Mesenteric fat pad (tissue), 1 donor: ENCODE data around the gene ELP2. TPM values are rescaled to one million over a fixed set of nuclear protein-coding genes. Genes with fewer than 3 reads are reported as not detected.
"Not testable (repeated sequence)": the region's sequence is repeated elsewhere in the genome, so short reads cannot be mapped to it uniquely, and the experiment has no call there.

ENCODE experiments used
- DNase-seq: peaks from one replicate; pipeline ENCODE4 v3.0.0-alpha.2; 2020; ENCODE audit warnings: low spot score
- long read RNA-seq: library from polyadenylated mRNA; unstranded; transcript quantifications from one replicate; pipeline ENCODE4 v2.0.0, GENCODE V29; 2020
- total RNA-seq: library from RNA; stranded (reverse); fragmentation: NEBNext Ultra II Directional; extraction: Animal tissue kit (Norgen Biotek cat#: 25700); gene quantifications from one replicate; pipeline ENCODE4 v1.2.1, GENCODE V29; 2021
- donor health status: DM: yes; HTN: yes; CAD: no.

Gene ELP2, protein sequence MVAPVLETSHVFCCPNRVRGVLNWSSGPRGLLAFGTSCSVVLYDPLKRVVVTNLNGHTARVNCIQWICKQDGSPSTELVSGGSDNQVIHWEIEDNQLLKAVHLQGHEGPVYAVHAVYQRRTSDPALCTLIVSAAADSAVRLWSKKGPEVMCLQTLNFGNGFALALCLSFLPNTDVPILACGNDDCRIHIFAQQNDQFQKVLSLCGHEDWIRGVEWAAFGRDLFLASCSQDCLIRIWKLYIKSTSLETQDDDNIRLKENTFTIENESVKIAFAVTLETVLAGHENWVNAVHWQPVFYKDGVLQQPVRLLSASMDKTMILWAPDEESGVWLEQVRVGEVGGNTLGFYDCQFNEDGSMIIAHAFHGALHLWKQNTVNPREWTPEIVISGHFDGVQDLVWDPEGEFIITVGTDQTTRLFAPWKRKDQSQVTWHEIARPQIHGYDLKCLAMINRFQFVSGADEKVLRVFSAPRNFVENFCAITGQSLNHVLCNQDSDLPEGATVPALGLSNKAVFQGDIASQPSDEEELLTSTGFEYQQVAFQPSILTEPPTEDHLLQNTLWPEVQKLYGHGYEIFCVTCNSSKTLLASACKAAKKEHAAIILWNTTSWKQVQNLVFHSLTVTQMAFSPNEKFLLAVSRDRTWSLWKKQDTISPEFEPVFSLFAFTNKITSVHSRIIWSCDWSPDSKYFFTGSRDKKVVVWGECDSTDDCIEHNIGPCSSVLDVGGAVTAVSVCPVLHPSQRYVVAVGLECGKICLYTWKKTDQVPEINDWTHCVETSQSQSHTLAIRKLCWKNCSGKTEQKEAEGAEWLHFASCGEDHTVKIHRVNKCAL
- 71.8 TPM for total RNA-seq
- long read RNA-seq, full-length matches to known transcripts, result 75 of 125 reads
- long read RNA-seq, partial matches to known transcripts, result 12 of 125 reads
- long read RNA-seq, other reads (novel, unspliced or antisense), result 38 of 125 reads

DNA sequence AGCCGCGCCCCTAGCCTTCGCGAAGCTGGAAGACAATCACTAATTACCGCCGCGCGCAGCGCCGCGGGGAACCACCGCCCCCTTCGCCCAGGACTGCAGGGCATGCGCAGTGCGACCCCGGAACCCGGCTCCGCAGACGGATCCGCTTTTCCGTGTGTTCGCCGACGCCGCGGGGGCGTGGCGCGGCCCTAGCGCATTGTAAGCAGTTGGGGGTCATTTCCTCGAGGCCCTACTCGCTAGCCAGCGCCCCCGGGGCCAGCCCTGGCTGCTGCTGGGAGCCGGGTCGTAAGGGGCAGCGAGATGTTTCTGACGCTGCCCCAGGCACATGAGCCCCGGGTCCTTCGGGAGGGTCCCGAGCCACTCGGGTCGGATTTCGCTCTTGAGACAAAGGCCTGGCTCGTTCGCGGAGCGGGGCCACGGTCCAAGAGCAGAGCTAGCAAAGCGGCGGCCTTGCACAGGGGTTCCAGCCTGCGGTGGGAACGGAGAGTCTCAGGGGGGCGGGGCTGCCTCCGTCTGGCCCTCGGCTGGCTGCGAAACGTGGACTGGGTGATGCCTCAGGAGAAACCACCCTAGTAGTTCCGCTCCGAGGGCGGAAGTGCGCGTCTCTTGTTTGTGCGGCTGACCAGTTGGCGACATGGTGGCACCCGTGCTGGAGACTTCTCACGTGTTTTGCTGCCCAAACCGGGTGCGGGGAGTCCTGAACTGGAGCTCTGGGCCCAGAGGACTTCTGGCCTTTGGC lies at the start of gene ELP2, which contains the start of gene SLC39A6:
TSS of gene ELP2 (plus strand) at position 600 of the 739 bp plus-strand sequence. CDS start at position 635, 35 bp downstream.
TSS of gene SLC39A6 (minus strand) at position 41 of the 739 bp plus-strand sequence. CDS start 2,333 bp downstream, outside the sequence.
- peak; percentile 98 for DNase-seq

DNA sequence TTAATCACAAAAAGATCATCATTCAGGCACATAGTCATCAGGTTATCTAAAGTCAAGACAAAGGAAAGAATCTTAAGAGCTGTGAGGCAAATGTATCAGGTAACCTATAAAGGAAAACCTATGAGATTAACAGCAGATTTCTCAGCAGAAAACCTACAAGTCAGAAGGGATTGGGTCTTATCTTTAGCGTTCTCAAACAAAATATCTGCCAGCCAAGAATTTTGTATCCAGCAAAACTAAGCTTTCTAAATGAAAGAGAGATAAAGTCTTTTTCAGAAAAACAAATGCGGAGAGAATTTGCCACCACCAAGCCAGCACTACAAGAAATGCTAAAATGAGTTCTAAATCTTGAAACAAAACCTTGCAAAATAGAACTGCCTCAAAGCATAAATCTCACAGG lies 48.6 kb upstream of the ELP2 start:
- not testable (repeated sequence) for DNase-seq

DNA sequence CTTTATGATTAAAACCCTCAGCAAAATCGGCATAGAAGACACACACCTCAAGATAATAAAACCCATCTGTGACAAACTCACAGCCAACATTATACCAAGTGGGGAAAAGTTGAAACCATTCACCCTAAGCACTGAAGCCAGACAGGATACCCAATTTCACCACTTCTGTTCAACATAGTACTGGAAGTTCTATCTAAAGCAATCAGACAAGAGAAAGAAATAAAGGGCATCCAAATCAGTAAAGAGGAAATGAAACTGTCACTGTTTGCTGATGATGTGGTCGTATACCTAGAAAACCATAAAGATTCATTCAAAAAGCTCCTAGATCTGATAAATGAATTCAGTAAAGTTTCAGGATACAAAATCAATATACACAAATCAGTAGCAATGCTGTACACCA lies 46.0 kb upstream of the ELP2 start:
- no peak for DNase-seq

DNA sequence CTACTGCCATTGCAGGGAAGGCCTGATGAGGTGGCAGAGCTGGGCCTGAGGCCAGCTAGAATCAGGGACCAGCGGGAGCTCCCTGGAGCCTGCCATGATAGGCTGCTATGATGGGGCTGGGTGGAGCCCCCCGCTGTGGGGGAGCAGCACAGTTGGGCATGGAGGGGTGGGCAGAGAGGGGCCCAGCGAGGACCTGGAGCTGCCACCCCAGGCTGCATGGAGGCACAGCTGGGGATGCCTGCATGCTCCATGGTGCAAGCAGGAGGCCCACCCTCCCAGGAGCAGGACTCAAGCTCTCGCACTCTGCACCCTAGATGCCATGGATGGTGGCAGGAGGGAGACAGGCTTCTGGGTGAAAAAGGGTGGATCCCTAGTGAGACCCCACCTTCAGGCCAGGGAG lies 44.5 kb upstream of the ELP2 start:
- no peak for DNase-seq

DNA sequence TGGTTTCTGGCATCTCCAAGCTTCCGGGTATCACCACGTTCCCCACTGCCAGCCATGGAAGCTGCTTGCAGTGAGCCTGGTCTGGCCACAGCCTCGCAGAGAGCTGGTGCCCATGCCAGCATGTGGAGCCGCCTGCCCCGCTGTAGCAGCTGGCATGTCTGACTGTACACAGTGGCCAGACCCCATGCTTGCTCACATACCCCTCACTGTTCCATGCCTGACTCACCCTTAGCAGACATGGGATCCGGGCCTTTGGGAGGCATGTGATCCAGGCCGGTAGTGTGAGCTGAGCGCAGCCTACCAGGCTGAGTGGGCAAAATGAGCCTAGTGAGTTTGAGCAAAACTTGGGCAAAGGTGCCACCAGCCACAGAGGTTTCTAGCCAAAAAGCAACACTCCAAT lies 43.5 kb upstream of the ELP2 start:
- DNase-seq, result no peak

DNA sequence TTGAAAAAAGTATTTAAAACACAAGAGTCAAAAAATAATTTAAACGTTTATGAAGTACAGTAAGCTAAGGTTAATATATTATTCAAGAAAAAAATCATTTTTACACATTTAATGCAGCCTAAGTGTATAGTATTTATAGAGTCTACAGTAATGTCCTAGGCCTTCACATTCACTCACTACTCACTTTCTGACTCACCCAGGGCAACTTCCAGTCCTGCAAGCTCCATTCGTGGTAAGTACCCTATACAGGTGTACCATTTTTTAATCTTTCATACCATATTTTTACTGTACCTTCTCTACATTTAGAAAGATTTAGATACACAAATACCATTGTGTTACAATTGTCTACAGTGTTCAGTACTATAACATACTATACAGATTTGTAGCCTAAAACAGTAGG lies 41.4 kb upstream of the ELP2 start:
- no peak for DNase-seq

DNA sequence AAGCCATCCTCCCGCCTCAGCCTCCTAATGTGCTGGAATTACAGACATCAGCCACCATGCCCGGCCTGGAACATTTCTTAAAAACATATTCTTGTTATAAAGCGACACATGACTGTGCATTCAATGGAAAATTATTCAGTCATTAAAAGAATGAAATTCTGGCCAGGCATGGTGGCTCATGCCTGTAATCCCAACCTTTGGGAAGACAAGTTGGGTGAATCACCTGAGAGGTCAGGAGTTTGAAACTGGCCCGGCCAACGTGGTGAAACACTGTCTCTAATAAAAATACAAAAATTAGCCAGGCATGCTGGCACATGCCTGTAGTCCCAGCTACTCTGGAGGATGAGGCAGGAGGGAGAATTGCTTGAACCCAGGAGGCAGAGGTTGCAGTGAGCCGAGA lies 40.7 kb upstream of the ELP2 start:
- DNase-seq, result no peak

DNA sequence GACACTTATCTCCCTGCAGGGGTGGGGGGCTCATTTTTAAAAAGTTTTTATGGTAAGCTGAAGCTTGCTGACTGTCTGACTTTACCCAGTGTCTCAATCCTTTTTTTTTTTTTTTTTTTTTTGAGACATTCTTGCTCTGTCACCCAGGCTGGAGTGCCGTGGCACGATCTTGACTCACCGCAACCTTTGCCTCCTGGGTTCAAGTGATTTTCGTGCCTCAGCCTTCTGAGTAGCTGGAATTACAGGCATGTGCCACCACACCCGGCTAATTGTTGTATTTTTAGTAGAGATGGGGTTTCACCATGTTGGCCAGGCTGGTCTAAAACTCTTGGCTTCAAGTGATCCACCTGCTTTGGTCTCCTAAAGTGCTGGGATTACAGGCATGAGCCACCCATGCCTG lies 37.6 kb upstream of the ELP2 start:
- DNase-seq, result not testable (repeated sequence)

DNA sequence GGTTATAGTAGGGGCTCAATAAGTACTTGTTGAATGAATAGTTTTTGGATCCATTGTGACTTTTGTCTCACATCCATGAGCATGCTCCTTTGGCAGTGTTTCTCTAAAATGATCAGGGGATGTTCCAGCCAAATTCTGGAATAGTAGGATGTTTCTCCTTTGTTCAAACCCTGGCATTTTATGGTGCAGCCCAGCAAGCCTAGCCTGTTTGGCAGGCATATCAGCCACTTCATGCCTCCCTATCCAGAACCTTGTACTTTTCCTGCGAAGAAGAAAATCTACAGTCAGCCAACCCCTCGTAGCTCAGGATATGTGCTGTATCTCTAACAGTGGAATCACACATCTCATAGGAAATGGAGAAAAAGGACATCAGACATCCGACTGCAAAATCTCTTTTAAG lies 35.3 kb upstream of the ELP2 start:
- DNase-seq, result no peak

DNA sequence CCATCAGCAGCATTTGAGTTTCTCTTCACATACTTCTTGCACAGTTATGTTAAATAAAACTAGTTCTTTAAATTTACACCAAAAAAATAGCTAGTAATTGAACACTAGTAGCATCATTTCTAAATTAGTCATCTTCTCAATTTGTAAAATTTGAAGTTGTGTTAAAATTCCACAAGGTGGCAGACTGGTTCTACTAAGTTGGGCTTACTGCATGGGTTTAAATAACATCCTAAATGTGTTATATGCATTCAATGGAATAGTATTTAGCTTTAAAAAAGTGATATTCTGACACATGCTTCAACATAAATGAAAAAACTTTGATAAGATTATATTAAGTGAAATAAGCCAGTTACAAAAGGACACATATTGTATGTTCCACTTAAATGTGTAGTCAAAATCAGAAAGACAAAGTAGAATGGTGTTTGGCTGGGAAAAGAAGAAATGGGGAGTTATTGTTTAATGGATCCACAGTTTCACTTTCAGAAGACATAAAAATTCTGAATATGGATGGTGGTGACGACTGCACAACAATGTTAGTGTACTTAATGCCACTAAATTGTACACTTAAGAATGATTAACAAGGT lies 33.7 kb upstream of the ELP2 start:
- DNase-seq, result no peak

DNA sequence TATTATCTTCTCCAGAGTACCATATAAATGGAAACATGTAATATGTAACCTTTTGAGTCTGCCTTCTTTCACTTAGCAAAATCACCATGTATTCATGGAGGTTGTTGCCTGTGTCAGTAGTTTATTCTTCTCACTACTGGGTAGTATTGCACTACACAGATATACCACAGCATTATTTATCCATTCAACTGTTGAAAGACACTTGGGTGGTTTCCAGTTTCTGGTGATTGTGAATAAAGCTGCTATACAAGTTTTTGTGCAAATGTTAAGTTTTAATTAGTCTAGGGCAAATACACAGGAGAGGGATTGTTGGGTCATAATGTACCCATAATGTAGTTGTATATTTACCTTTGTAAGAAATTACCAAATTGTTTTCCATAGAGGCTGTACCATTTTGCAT lies 32.7 kb upstream of the ELP2 start:
- no peak for DNase-seq

DNA sequence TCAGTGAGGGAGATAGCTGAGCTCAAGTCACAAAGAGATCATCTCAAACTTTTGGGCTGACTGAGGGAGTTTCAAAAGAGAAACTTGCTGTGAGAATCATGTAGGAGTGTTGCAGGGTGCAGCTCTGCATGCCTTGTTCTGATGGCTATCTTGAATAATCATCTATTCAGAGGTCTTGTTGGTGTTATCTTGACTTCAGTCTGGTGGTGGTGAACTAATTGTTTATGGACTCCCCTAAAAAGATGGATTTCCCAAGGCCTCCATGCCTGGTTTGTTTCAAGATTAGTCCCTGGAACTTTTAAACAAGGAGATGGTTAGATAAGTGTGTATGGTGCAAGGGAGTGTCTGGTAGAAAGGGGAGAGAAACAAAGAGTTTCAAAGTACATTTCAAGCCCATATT lies 30.4 kb upstream of the ELP2 start:
- no peak for DNase-seq

DNA sequence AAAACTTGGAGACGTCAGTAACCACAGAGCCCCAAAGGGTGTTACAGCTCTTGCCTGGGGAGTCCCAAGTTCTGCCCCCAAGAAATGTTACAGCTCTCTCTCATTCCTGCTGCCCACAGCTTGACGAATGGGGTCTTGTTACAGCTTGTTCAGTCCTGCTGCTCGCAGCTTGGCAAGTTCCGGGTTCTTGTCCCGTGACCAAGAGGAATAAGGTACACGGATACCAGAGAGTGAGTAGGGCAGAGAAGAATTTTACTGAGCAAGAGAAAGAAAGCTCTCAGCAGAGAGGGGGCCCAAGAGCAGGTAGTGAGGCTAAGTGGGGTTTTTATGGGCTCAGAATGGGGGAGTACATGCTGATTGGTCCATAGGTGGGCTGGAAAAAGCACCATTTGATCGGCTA lies 27.8 kb upstream of the ELP2 start:
- DNase-seq, result no peak

DNA sequence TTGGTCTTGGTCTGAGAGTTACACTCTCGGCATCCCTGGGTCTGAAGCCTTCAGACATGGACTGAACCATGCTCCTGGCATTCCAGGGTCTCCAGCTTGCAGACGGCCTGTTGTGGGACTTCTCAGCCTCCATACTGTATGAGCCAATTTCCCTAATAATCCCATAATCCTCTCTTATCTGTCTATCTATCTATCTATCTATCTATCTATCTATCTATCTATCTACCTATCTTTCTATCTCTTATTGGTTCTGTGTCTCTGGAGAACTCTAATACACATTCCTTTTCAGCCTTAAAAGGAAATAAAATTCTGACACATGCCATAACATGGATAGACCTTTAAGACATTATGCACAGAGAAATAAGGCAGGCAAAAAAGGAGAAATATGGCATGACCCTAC lies 24.9 kb upstream of the ELP2 start:
- DNase-seq, result no peak

DNA sequence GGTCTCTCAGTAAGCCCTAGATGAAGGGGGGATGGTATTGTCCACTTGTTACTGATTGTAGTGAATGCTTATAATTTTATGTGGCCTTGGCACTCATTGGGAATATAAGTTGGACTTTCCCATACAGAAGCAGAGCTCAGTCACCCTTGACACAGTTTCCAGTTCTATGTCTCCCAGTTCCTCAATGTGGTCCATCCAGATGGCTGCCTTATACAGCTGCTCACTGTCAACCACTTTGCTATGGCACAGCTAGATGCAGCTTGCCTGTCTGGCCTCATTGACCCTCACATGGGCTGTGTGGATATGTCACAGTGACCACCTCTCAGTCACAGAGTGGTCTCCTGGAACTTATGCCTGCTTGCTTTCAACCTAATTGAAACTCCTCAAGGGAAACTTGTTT lies 22.2 kb upstream of the ELP2 start:
- DNase-seq, result no peak

DNA sequence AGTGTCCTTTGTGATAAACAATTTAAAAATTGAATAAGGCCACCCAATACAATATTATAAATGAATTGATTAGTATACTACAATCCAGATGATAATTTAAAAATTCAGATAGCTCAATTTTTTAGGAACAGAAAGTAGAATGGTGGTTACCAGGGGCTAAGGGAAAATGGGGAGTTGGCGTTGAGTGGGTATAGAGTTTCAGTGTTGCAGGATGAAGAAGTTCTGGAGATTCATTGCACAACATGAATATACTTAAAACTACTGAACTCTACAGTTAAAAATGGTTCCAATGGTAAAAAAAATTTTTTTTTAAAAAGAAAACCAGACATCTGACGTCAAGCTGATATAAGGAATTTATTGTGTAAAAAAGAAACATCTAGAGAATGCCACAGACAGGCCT lies 21.5 kb upstream of the ELP2 start:
- DNase-seq, result no peak

DNA sequence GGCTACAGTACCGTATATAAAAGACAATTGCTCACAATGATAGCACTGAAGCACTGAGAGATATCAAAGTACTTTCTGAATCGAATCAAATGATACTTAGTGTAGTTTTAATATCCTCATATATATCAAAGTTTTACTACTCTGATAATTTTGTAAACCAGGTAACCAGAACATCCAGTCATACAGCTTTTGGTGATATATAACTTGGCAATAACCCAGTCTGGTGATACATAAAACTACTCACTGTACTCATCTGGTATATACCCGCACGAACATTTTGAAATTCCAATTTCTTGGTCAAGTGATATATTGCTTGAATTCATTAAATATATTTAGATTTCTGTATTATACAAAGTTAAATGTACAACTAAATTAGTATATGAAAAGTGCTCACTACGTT lies 21.1 kb upstream of the ELP2 start:
- DNase-seq, result no peak

DNA sequence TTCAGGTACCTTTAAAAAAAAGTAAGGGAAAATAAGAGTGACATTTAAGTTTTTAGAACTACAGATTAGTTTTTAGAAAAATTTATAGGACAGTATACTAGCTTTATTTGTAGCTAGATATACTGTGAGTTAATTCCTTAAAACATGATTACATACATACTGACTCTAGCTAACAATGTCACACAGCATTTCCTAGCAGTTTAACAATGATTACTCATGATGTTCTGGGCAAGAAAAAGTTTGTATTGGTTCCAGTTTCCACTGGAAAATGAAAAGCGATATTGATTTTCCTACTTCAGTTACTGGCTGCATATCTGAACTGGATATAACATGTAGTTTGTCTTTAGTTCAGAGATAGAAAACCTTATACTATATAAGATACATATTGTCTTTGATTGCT lies 20.0 kb upstream of the ELP2 start:
- DNase-seq, result no peak

DNA sequence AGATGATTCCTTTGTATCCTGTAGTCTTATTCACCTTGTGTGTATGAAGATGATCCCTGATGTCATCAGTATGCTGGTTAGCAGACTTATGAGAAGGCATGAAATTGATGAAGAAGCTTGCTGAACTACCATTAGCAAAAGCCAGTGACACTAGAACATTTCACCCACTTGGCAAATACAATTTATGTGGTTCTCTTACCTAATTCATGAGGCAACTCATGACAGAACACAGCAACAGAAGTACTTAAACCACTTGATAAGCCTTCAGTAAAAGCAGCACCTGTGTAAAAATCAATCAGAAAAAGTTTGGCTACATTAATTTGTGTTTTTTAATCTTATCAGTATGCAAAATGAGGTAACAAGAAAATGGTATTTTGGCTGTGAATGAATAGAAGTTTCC lies 17.4 kb upstream of the ELP2 start:
- DNase-seq, result no peak

DNA sequence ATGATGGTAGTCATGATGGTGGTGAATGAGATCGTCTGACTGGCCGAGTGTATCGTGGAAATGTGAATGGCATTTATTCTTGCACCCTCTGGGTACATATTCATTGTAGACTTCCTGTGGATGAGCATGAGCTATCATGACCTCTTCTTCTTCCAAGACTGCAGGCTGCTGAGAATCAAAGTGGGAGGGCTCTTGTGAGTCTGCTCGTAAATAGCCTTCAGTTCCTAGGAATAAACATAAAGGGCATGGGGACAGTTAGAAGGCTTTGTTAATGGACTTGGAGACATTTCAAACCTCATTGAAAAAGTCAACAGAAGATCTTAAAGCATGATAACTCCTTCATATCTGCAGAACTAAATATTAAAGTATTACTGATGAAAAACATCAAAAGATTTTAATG lies 15.4 kb upstream of the ELP2 start:
- no peak for DNase-seq

DNA sequence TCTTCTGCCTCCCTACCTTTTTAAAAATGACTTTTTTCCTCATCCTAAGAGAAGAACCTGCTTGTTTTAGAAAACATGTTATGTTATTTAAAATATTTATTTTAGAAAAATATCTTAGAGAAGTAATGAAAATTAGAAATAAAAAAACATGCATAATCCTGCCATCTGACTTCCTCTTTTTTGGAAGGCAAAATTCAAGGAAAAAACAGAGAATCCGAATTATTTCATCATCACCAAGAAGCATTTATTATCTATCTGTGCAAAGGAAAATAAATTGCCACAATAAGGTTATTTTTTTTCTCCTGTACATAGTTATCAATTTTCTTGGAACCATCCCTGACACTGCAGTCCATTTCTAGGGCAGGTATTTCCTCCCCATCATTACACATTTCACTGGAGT lies 15.0 kb upstream of the ELP2 start:
- no peak for DNase-seq
